ENCODE data around the gene HYOU1. TPM values are rescaled to one million over a fixed set of nuclear protein-coding genes. Genes with fewer than 3 reads are reported as not detected.
A peak's percentile ranks its signal among the peaks of the same experiment; 100 is the strongest.

The HYOU1 gene
- total and polyA plus RNA-seq, 2 of the 8 experiments (the other 6 are each of a cell fraction or from before 2014, with no cell fraction given), result 239 to 295 TPM

DNA sequence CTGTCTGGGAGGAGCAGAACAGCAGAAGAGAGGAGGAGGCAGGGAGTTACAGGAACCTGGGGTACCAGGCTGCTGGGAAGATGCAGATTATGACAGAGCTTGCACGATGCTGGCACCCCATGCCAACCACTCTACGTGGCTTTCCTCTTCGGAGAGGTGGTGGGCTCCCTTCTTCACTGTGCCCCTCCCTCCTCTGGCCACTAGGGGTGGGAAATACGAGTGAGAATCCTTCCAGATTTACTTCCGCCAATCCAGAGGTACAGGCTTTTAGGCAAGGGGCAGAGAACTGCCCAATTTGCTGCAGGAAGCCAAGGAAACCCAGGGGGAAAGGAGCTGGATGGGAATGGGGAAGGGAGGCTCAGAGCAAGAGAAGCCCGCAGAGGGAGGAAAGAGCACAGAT, 12.3 kb downstream of the HYOU1 start (continued):
- TF ChIP-seq, protein P1, sequence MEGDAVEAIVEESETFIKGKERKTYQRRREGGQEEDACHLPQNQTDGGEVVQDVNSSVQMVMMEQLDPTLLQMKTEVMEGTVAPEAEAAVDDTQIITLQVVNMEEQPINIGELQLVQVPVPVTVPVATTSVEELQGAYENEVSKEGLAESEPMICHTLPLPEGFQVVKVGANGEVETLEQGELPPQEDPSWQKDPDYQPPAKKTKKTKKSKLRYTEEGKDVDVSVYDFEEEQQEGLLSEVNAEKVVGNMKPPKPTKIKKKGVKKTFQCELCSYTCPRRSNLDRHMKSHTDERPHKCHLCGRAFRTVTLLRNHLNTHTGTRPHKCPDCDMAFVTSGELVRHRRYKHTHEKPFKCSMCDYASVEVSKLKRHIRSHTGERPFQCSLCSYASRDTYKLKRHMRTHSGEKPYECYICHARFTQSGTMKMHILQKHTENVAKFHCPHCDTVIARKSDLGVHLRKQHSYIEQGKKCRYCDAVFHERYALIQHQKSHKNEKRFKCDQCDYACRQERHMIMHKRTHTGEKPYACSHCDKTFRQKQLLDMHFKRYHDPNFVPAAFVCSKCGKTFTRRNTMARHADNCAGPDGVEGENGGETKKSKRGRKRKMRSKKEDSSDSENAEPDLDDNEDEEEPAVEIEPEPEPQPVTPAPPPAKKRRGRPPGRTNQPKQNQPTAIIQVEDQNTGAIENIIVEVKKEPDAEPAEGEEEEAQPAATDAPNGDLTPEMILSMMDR (IDR thresholded peaks at IDR 0.05; ENCODE audit: control extremely low read depth in 1 of 3, insufficient read depth in 1 of 3, low read depth in 1 of 3, low read length in 3 of 3), result peak; percentile 38 to 63 (median 38)
- no peak for TF ChIP-seq SIX5 (IDR thresholded peaks at IDR 0.05; ENCODE audit: low read depth, low read length)

Measured in H1 (cell line).